ENCODE results near the gene FAM131B. TPM values are rescaled to one million over a fixed set of nuclear protein-coding genes. Genes with fewer than 3 reads are reported as not detected.
A peak's percentile ranks its signal among the peaks of the same experiment; 100 is the strongest.

Gene FAM131B
- total RNA-seq, 1 donor from 2014 or later = 15.5 TPM

DNA sequence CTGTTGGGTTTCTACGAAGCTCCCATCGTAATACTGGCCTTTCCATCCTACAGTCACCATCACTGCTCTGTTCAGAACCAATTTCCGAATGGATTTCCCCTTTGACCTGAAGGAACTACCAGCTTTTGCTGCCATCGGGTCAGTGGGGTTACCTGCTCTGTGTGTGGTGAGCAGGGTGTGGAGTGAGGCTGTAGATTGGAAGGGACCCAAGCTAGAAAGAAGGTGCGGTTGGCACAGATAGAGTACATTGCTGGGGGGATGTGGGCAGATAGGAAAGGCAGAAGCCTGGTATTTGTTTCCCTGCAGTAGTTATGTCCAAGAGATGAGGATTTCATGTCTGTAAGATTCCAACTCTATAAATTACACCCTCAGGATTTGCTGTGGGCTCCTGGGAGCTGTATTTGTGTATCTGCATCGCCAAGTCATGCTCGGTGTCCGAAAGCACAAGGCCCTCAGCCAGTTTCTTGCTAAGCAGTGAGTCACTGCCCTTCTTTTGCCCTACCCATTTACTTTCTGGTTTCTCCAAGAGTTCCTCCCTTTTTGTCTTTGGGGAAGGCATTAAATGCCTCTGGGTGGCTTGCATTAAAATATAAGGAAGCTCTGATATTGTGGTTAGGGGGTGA, 31.2 kb downstream of the FAM131B start:
- Mint-ChIP-seq H3K27ac (ENCODE audit: unreplicated experiment) (no peak overlapping the region), H3K36me3 (ENCODE audit: low read depth) (no peaks in the 10 kb centered on the region), H3K4me3 (no peak overlapping the region), H3K27me3 (ENCODE audit: low read depth) (peaks cover 4% of the 10 kb centered on the region), H3K4me1 (no peaks in the 10 kb centered on the region), H3K9me3 (no peaks in the 10 kb centered on the region)
- TF ChIP-seq, protein P1, sequence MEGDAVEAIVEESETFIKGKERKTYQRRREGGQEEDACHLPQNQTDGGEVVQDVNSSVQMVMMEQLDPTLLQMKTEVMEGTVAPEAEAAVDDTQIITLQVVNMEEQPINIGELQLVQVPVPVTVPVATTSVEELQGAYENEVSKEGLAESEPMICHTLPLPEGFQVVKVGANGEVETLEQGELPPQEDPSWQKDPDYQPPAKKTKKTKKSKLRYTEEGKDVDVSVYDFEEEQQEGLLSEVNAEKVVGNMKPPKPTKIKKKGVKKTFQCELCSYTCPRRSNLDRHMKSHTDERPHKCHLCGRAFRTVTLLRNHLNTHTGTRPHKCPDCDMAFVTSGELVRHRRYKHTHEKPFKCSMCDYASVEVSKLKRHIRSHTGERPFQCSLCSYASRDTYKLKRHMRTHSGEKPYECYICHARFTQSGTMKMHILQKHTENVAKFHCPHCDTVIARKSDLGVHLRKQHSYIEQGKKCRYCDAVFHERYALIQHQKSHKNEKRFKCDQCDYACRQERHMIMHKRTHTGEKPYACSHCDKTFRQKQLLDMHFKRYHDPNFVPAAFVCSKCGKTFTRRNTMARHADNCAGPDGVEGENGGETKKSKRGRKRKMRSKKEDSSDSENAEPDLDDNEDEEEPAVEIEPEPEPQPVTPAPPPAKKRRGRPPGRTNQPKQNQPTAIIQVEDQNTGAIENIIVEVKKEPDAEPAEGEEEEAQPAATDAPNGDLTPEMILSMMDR (conservative IDR thresholded peaks at IDR 0.05) = no peak
- no peak for DNase-seq (ENCODE audit: low read depth, low spot score)

DNA sequence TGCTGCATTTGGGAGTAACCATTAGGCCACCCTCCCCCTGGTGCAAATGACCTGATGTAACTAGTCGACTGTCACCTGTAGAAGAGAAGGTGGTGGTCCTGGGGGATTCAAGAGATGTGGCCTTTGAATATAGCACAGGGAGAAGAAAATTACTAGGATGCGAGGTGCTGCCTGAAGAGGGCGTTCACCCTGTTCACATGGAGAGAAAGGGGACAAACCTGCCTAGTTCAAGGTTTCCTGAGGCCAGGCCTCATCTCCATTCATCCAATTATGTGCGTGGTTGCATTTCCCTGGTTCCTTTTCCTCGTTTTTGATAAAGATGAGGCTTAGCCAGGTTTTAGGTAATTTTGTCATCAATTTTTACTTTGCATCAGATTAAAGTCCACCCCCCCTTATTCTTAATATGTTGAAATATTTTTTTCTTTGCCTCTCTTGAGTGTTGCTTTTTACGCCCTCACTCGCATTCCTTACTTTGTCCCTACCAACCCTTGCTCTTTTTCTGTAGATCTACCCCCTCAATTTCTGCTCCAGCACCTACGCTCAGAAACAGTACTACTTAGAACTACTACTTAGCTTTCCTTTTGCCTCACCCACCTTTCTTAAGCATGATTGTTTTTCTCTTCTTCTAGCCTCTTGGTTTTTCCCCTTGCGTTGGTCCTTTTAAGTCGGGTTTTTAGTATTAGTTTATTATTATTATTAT, 32.9 kb downstream of the FAM131B start:
- no peaks in the 10 kb centered on the region for H3K36me3 Mint-ChIP-seq (ENCODE audit: low read depth)
- no peak overlapping the region for H3K27ac Mint-ChIP-seq (ENCODE audit: unreplicated experiment)
- TF ChIP-seq, protein P1 (conservative IDR thresholded peaks at IDR 0.05) = no peak
- no peaks in the 10 kb centered on the region for H3K9me3 Mint-ChIP-seq
- no peaks in the 10 kb centered on the region for H3K4me1 Mint-ChIP-seq
- no peak for DNase-seq (ENCODE audit: low read depth, low spot score)
- no peaks in the 10 kb centered on the region for H3K27me3 Mint-ChIP-seq (ENCODE audit: low read depth)
- H3K4me3 Mint-ChIP-seq = no peak overlapping the region

DNA sequence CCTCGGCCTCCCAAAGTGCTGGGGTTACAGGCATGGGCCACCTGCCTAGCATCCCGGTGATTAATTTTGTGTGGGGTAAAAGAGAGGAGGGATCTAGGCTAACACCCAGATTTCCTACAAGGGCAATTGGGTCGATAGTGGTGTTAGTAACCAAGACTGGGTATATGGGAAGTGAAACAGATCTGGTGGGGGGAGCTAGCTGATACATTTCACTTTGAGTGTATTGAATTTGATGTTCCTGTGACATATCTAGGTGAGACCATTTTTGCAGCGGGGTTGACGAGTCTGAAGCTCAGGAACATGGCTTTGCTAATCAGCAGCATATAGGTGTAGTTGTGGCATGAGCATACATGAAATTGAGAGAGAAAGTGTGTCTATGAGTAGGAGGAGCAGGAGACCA, 34.6 kb downstream of the FAM131B start:
- Mint-ChIP-seq H3K4me3 (no peak overlapping the region), H3K9me3 (no peaks in the 10 kb centered on the region), H3K4me1 (peaks cover 14% of the 10 kb centered on the region), H3K27me3 (ENCODE audit: low read depth) (no peaks in the 10 kb centered on the region), H3K27ac (ENCODE audit: unreplicated experiment) (peak overlapping the region; percentile 10), H3K36me3 (ENCODE audit: low read depth) (no peaks in the 10 kb centered on the region)
- DNase-seq (ENCODE audit: low read depth, low spot score) = no peak
- TF ChIP-seq, protein P1 (conservative IDR thresholded peaks at IDR 0.05) = no peak

DNA sequence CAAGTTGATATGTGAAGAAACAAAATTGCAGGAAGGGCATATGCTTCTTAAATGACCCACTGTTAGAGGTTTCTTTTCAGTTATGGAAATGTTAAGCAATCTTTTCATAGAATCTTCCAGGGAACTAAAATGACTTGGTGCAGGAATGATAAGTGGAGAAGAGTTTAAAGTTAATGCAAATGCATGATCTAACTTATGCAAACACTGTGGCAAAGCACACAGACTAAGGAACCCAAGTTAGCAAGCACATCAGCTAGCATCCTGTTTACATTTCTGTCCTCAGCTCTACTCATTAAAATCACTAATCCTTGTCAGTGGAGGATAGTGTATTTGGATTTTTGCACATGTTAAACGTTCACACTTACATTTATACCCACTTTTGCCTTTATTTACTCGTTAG, 37.3 kb downstream of the FAM131B start:
- Mint-ChIP-seq H3K36me3 (ENCODE audit: low read depth) (no peaks in the 10 kb centered on the region), H3K4me3 (no peak overlapping the region), H3K27ac (ENCODE audit: unreplicated experiment) (no peak overlapping the region), H3K4me1 (peaks cover 17% of the 10 kb centered on the region), H3K27me3 (ENCODE audit: low read depth) (no peaks in the 10 kb centered on the region), H3K9me3 (no peaks in the 10 kb centered on the region)
- no peak for DNase-seq (ENCODE audit: low read depth, low spot score)
- TF ChIP-seq, protein P1 (conservative IDR thresholded peaks at IDR 0.05) = no peak

GRCh38 chr7:143323653-143324052, 38.9 kb downstream of the FAM131B start:
- H3K4me1 Mint-ChIP-seq = peaks cover 17% of the 10 kb centered on the region
- no peaks in the 10 kb centered on the region for H3K9me3 Mint-ChIP-seq
- no peak overlapping the region for H3K4me3 Mint-ChIP-seq
- no peaks in the 10 kb centered on the region for H3K27me3 Mint-ChIP-seq (ENCODE audit: low read depth)
- H3K36me3 Mint-ChIP-seq (ENCODE audit: low read depth) = no peaks in the 10 kb centered on the region
- TF ChIP-seq, protein P1 (conservative IDR thresholded peaks at IDR 0.05) = no peak
- no peak for DNase-seq (ENCODE audit: low read depth, low spot score)
- peak overlapping the region; percentile 75 for H3K27ac Mint-ChIP-seq (ENCODE audit: unreplicated experiment)
